ENCODE data around the gene ADAMTSL3.

GRCh38 chr15:84003791-84004503 lies 350.0 kb downstream of the ADAMTSL3 start:
- TF ChIP-seq CTCF (IDR thresholded peaks at IDR 0.05) (no peak), CREB1 (CRISPR knock-in tag; IDR thresholded peaks at IDR 0.05) (no peak), ATF3 (CRISPR knock-in tag; conservative IDR thresholded peaks at IDR 0.05) (no peak), FOXK1 (CRISPR knock-in tag; IDR thresholded peaks at IDR 0.05) (no peak), TEAD4 (CRISPR knock-in tag; IDR thresholded peaks at IDR 0.05) (no peak), MYBL2 (CRISPR knock-in tag; IDR thresholded peaks at IDR 0.05) (no peak), NR1H2 (CRISPR knock-in tag; IDR thresholded peaks at IDR 0.05) (no peak), CREM (CRISPR knock-in tag; IDR thresholded peaks at IDR 0.05) (no peak), TP53 (CRISPR knock-in tag; IDR thresholded peaks at IDR 0.05) (no peak)
- TF ChIP-seq, protein P1, sequence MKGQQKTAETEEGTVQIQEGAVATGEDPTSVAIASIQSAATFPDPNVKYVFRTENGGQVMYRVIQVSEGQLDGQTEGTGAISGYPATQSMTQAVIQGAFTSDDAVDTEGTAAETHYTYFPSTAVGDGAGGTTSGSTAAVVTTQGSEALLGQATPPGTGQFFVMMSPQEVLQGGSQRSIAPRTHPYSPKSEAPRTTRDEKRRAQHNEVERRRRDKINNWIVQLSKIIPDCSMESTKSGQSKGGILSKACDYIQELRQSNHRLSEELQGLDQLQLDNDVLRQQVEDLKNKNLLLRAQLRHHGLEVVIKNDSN (CRISPR knock-in tag; IDR thresholded peaks at IDR 0.05), result no peak
